HepG2 (cell line): Measurements from ENCODE around the gene C2orf42. TPM values are rescaled to one million over a fixed set of nuclear protein-coding genes. Genes with fewer than 3 reads are reported as not detected.

ENCODE experiments used
- BRCA1 ChIP-seq: sonication (generic); formaldehyde crosslinking; IDR thresholded peaks from 2 replicates; pipeline ENCODE4 v1.4.0; 2020; ENCODE audit warnings: missing genetic modification reagents
- CREB1 ChIP-seq, 2 experiments: fragments of 450-650 bp in 1 of 2; IDR thresholded peaks; 2 replicates each; pipeline ENCODE4 v1.6.1; 2016 to 2017; ENCODE audit warnings: control low read depth in 1 of 2, mild to moderate bottlenecking in 1 of 2, missing compliant biosample characterization in 1 of 2, missing genetic modification characterization in 1 of 2
- DNMT3B ChIP-seq: conservative IDR thresholded peaks from 2 replicates; pipeline ENCODE4 v1.6.1; 2016; ENCODE audit warnings: missing biosample characterization, control low read depth
- HNRNPK ChIP-seq: fragments of 200-400 bp; formaldehyde crosslinking; IDR thresholded peaks from 2 replicates; pipeline ENCODE4 v1.6.1; 2018; ENCODE audit warnings: low read length, low read depth, moderate library complexity, mild to moderate bottlenecking; ENCODE audit not compliant: poor library complexity, severe bottlenecking
- HNRNPLL ChIP-seq: fragments of 200-400 bp; formaldehyde crosslinking; IDR thresholded peaks from 2 replicates; pipeline ENCODE4 v1.6.1; 2017; ENCODE audit warnings: mild to moderate bottlenecking, low read depth, low read length; ENCODE audit not compliant: poor library complexity, severe bottlenecking
- JDP2 ChIP-seq: sonication (generic); formaldehyde crosslinking; IDR thresholded peaks from 2 replicates; pipeline ENCODE4 v1.8.1; 2022; ENCODE audit warnings: missing genetic modification reagents, borderline replicate concordance
- KAT2B ChIP-seq: fragments of 150-350 bp; IDR thresholded peaks from 2 replicates; pipeline ENCODE4 v1.6.1; 2014; ENCODE audit warnings: low read depth, low read length, borderline replicate concordance
- MEIS2 ChIP-seq: sonication (generic); formaldehyde crosslinking; IDR thresholded peaks from 2 replicates; pipeline ENCODE4 v1.9.0; 2021; ENCODE audit warnings: mild to moderate bottlenecking, missing genetic modification reagents
- REXO4 ChIP-seq: sonication (generic); formaldehyde crosslinking; IDR thresholded peaks from 2 replicates; pipeline ENCODE4 v1.8.0; 2022; ENCODE audit warnings: missing genetic modification reagents, mild to moderate bottlenecking, borderline replicate concordance
- TBP ChIP-seq: sonication (generic); formaldehyde crosslinking; IDR thresholded peaks from 2 replicates; pipeline ENCODE4 v1.5.0; 2020; ENCODE audit warnings: missing genetic modification reagents
- ZMYM2 ChIP-seq: sonication (generic); formaldehyde crosslinking; IDR thresholded peaks from 2 replicates; pipeline ENCODE4 v1.8.0; 2022; ENCODE audit warnings: mild to moderate bottlenecking, missing genetic modification reagents
- ZNF282 ChIP-seq: fragments of 450-650 bp; IDR thresholded peaks from 2 replicates; pipeline ENCODE4 v1.6.1; 2018; ENCODE audit not compliant: partially characterized antibody
- ZNF496 ChIP-seq: sonication (generic); formaldehyde crosslinking; IDR thresholded peaks from 2 replicates; pipeline ENCODE4 v1.8.1; 2023; ENCODE audit warnings: mild to moderate bottlenecking, moderate library complexity, missing genetic modification reagents; ENCODE audit not compliant: insufficient replicate concordance
- ZNF672 ChIP-seq: sonication (generic); formaldehyde crosslinking; IDR thresholded peaks from 2 replicates; pipeline ENCODE4 v1.8.1; 2022; ENCODE audit warnings: missing genetic modification reagents
- ZNF768 ChIP-seq: sonication (generic); formaldehyde crosslinking; IDR thresholded peaks from 2 replicates; pipeline ENCODE4 v1.4.0; 2020; ENCODE audit warnings: missing genetic modification reagents
- ZSCAN12 ChIP-seq: sonication (generic); formaldehyde crosslinking; IDR thresholded peaks from 2 replicates; pipeline ENCODE4 v1.9.0; 2021; ENCODE audit warnings: mild to moderate bottlenecking, missing genetic modification reagents
- ZSCAN30 ChIP-seq: sonication (generic); formaldehyde crosslinking; IDR thresholded peaks from 2 replicates; pipeline ENCODE4 v1.5.0; 2020; ENCODE audit warnings: mild to moderate bottlenecking, missing genetic modification reagents
- polyA plus RNA-seq, 8 experiments: library from polyadenylated mRNA; depleted of rRNA in 3 of 8; stranded (reverse) in 7 of 8; unstranded in 1 of 8; fragments of >200 nt; fragmentation: Illumina TruSeq in 4 of 8; extraction: Trizol in 4 of 8; gene quantifications; 2 replicates each; pipeline versions ENCODE4 v1.2.1 to v1.2.3, GENCODE V29; 2011 to 2016; ENCODE audit warnings: low read depth in 4 of 8, missing spikeins in 1 of 8, mixed read lengths in 1 of 8; ENCODE audit not compliant: insufficient read depth in 1 of 8
- total RNA-seq, 5 experiments: library from RNA; depleted of rRNA; stranded (reverse); fragments of >200 nt; fragmentation: Illumina TruSeq; extraction: Trizol; gene quantifications; 2 replicates each; pipeline ENCODE4 v1.2.3, GENCODE V29; 2016; ENCODE audit warnings: low read depth in 1 of 5
- TF ChIP-seq, protein P1 (sequence below): fragments of 450-650 bp; IDR thresholded peaks from 2 replicates; pipeline ENCODE4 v1.6.1; 2016
- TF ChIP-seq, protein P2 (sequence below): sonication (generic); formaldehyde crosslinking; IDR thresholded peaks from 2 replicates; pipeline ENCODE4 v1.9.0; 2021; ENCODE audit warnings: mild to moderate bottlenecking, missing genetic modification reagents
- TF ChIP-seq, protein P3 (sequence below): sonication (generic); formaldehyde crosslinking; IDR thresholded peaks from 2 replicates; pipeline ENCODE4 v1.4.0; 2020; ENCODE audit warnings: missing genetic modification reagents, borderline replicate concordance

C2orf42 gene
- total and polyA plus RNA-seq, 2 of the 13 experiments (the other 11 are each of a cell fraction or from before 2014, with no cell fraction given) = 9.3 to 9.9 TPM

DNA sequence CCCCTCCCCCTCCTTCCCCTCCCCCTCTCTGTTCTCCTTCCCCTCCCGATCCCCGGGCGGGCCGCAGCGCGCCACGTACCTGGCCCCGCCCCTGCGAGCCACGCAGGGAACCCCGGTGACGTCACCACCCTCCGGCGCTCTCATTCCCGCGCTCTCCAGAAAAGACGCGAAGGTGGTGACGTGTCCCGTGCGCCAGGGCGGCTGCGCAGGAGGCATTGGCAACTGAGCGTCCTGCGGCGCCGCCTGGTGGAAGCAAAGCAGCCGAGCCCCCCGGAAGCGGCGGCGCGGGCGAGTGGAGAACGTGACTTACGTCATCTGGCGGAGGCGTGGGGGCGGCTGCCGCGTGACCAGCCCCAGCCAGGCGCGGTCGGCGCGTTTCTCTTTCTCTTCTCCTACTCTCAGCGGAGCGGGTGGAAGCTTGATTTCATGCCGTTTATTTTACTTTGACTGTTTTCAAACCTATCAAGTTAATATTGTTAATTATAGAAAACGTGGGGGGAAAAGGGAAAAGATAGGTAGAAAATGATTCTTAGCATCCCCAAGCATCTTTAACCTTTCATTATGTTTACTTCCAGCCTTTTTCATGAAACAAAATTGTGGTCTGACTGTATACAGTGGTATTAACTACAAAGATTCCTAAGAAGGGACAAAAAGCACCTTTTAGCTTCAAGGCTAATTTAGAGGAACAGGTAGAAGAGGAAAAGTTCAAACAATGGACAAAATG is 48.1 kb downstream of the C2orf42 start (continued):
- TF ChIP-seq ZNF496 (CRISPR knock-in tag) = no peak
- peak; percentile 100 for TF ChIP-seq CREB1 (IDR thresholded peaks at IDR 0.05)
- peak; percentile 95 for TF ChIP-seq CREB1 (CRISPR knock-in tag; IDR thresholded peaks at IDR 0.05)
- TF ChIP-seq JDP2 (CRISPR knock-in tag) = peak; percentile 9; the same call in 1 of the 2 replicates
- TF ChIP-seq, protein P1, sequence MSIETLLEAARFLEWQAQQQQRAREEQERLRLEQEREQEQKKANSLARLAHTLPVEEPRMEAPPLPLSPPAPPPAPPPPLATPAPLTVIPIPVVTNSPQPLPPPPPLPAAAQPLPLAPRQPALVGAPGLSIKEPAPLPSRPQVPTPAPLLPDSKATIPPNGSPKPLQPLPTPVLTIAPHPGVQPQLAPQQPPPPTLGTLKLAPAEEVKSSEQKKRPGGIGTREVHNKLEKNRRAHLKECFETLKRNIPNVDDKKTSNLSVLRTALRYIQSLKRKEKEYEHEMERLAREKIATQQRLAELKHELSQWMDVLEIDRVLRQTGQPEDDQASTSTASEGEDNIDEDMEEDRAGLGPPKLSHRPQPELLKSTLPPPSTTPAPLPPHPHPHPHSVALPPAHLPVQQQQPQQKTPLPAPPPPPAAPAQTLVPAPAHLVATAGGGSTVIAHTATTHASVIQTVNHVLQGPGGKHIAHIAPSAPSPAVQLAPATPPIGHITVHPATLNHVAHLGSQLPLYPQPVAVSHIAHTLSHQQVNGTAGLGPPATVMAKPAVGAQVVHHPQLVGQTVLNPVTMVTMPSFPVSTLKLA = peak; percentile 86
- peak; percentile 97; the same call in 1 of the 2 replicates for TF ChIP-seq ZNF672
- TF ChIP-seq, protein P2, sequence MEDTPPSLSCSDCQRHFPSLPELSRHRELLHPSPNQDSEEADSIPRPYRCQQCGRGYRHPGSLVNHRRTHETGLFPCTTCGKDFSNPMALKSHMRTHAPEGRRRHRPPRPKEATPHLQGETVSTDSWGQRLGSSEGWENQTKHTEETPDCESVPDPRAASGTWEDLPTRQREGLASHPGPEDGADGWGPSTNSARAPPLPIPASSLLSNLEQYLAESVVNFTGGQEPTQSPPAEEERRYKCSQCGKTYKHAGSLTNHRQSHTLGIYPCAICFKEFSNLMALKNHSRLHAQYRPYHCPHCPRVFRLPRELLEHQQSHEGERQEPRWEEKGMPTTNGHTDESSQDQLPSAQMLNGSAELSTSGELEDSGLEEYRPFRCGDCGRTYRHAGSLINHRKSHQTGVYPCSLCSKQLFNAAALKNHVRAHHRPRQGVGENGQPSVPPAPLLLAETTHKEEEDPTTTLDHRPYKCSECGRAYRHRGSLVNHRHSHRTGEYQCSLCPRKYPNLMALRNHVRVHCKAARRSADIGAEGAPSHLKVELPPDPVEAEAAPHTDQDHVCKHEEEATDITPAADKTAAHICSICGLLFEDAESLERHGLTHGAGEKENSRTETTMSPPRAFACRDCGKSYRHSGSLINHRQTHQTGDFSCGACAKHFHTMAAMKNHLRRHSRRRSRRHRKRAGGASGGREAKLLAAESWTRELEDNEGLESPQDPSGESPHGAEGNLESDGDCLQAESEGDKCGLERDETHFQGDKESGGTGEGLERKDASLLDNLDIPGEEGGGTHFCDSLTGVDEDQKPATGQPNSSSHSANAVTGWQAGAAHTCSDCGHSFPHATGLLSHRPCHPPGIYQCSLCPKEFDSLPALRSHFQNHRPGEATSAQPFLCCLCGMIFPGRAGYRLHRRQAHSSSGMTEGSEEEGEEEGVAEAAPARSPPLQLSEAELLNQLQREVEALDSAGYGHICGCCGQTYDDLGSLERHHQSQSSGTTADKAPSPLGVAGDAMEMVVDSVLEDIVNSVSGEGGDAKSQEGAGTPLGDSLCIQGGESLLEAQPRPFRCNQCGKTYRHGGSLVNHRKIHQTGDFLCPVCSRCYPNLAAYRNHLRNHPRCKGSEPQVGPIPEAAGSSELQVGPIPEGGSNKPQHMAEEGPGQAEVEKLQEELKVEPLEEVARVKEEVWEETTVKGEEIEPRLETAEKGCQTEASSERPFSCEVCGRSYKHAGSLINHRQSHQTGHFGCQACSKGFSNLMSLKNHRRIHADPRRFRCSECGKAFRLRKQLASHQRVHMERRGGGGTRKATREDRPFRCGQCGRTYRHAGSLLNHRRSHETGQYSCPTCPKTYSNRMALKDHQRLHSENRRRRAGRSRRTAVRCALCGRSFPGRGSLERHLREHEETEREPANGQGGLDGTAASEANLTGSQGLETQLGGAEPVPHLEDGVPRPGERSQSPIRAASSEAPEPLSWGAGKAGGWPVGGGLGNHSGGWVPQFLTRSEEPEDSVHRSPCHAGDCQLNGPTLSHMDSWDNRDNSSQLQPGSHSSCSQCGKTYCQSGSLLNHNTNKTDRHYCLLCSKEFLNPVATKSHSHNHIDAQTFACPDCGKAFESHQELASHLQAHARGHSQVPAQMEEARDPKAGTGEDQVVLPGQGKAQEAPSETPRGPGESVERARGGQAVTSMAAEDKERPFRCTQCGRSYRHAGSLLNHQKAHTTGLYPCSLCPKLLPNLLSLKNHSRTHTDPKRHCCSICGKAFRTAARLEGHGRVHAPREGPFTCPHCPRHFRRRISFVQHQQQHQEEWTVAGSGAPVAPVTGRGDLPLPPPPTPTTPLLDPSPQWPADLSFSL = no peak; the same call in 1 of the 2 replicates
- TF ChIP-seq ZNF282 = no peak
- TF ChIP-seq HNRNPLL = peak; percentile 83
- peak; percentile 91 for TF ChIP-seq ZMYM2
- TF ChIP-seq REXO4 (CRISPR knock-in tag) = no peak
- TF ChIP-seq, protein P3, sequence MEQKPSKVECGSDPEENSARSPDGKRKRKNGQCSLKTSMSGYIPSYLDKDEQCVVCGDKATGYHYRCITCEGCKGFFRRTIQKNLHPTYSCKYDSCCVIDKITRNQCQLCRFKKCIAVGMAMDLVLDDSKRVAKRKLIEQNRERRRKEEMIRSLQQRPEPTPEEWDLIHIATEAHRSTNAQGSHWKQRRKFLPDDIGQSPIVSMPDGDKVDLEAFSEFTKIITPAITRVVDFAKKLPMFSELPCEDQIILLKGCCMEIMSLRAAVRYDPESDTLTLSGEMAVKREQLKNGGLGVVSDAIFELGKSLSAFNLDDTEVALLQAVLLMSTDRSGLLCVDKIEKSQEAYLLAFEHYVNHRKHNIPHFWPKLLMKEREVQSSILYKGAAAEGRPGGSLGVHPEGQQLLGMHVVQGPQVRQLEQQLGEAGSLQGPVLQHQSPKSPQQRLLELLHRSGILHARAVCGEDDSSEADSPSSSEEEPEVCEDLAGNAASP (CRISPR knock-in tag) = peak; percentile 92
- TF ChIP-seq HNRNPK = peak; percentile 100
- TF ChIP-seq KAT2B = no peak
- peak; percentile 73; the same call in 1 of the 2 replicates for TF ChIP-seq ZSCAN12 (CRISPR knock-in tag)
- TF ChIP-seq TBP (CRISPR knock-in tag) = no peak; the same call in 1 of the 2 replicates
- TF ChIP-seq MEIS2 = peak; percentile 69; the same call in 1 of the 2 replicates
- peak; percentile 84; the same call in 1 of the 2 replicates for TF ChIP-seq BRCA1 (CRISPR knock-in tag)
- TF ChIP-seq ZNF768 (CRISPR knock-in tag) = no peak; the same call in 1 of the 2 replicates
- peak; percentile 89 for TF ChIP-seq DNMT3B
- TF ChIP-seq ZSCAN30 (CRISPR knock-in tag) = no peak; the same call in 1 of the 2 replicates
